Activated T-cell treated with anti-CD3 and anti-CD28 coated beads for 48 hours (primary cell): ENCODE measurements around the gene RYR1.
"Not testable (repeated sequence)": the region's sequence is repeated elsewhere in the genome, so short reads cannot be mapped to it uniquely, and the experiment has no call there.

Experiments used
- DNase-seq: peaks from one replicate; pipeline ENCODE4 v3.0.0-alpha.2; 2020; ENCODE audit warnings: low read depth

Gene RYR1

DNA sequence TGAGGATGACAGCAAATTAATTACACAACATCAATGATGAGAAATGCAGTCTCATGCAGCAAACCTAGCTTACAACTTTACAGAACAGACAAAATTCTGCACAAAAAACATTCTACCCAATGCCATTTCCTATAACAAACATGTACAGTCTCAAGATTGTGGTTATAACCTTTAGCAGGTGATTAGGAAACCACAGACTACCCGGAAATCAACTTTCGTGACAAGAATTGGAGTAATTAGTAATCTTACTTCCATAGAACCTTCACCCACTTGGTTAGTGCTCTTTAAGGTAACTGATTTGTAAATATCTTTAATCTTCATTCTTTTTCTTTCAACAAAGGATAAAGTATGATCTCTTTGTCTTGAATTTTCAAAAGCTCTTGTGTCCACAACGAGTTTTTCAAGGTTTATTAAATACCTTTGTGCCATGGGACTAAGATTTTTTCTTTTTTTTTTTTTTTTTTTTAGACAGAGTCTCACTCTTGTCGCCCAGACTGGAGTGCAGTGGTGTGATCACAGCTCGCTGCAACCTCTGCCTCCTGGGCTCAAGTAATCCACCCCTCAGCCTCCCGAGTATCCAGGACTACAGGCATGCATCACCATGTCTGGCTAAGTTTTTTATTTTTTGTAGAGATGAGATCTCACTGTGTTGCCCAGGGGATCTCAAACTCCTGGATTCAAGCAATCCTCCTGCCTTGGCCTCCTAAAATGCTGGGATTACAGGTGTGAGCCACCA lies 105.5 kb downstream of the RYR1 start:
- DNase-seq: no peak

- no peak for DNase-seq
Measured at GRCh38 chr19:38539751-38540150, 106.3 kb downstream of the RYR1 start.

DNA sequence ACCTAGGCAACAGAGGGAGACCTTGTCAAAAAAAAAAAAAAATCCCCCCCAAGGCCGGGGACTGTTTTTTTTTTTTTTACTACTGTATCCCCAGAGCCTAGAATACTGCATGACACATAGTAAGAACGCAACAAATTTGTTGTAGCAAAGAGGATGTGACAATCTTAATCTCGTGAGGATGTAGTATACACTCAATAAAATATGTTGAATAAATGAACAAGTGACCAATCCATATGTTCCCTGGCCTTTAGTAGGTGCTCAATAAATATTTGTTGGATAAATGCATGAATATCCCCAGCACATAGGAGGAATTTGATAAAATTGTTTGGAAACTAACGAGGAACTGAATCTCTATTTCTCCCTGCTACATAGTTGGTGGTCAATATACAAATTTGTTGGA lies 108.5 kb downstream of the RYR1 start:
- no peak for DNase-seq

DNA sequence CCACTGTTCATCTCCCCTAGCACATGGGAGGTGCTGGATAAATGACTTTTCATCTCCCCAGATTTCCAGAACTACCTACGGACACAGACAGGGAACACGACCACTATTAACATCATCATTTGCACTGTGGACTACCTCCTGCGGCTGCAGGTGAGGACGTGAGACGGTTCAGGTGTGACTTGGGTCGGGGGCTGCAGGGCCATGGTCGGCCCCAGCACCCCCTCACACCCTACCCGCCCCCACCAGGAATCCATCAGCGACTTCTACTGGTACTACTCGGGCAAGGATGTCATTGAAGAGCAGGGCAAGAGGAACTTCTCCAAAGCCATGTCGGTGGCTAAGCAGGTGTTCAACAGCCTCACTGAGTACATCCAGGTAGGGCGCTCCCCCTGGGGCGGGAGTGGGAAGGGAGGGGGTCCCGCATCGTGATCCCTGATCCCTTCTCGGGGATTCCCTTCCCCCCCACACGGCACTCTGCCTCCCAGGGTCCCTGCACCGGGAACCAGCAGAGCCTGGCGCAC lies 109.9 kb downstream of the RYR1 start:
- DNase-seq: no peak

DNA sequence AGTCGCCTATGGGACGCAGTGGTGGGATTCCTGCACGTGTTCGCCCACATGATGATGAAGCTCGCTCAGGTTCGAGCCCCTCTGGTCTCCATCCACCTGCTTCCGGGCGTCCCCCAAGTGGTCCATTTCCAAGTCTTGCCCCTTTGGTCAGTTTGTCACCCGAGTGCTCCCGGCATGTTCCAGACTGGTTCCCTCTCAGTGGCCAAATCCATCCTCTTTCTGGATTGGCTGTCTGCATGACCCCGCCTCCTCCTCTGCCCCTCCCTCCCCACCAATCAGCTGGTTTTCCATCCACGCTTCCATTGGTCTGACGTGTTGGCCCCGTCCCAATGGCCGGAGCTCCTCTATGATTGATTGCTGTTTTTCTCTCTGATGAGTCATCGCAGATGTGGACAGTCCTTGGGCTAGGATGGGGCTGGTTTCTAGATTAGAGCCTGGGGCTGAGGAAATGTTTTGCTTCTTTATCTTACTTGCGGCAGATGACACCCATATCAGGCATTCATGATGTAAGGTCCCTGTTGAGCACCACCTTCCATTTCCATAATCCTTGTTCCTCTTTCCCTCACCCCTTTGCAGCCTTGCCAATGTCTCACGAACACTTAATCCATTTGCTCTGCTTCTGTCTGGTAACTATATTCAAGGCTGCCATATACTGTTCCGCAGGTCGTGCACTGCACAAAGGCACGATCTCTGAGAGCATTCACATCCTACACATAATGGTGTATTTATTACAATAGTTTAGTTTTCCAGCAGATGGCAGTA lies 110.5 kb downstream of the RYR1 start:
- DNase-seq: no peak

DNA sequence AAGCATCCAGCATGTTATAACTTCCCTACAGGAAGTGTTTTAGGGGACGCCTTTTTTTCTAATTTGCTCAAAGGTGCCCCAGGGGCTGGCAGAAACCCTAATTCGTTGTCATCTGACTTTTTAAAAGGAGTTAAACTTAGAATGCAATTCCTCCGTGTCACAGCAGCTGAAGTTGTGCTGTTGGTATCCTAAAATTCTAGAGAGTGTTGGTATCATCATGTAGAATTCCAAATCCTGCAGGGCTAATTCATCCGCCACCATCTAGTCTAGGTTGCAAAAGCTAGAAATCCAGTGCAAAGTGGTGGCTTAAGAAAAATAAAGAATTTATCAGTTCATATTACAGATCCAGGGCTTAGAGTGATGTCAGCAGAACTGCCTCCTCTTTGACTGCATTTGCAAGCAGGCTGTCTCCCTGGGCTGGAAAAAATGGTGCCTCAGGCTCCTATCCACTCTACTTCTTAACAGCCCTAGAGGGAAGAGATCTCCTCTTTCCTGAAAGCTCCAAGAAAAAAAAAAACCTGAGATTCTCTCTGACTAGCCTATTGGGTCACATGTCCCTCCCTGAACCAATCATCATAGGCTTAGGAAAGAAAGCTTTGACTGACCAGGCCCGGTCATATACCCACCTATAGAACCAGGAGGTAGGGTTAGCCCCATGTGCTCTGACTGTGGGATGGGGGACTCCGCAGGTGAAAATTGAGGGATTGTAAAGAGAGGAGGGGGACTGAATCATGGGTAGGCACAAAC lies 111.3 kb downstream of the RYR1 start:
- DNase-seq: no peak

DNA sequence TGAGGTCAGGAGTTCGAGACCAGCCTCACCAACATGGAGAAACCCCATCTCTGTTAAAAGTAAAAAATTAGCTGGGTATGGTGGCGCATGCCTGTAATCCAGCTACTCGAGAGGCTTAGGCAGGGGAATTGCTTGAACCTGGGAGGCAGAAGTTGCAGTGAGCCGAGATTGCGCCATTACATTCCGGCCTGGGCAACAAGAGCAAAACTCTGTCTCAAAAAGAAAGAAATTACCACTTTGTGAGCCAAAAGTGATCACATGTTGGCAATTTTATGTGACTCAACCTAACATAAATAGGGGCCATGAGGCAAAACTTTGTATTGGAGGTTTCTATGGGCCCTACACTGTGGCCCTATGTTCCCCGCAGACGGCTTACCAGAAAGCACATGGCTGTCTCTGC lies 112.1 kb downstream of the RYR1 start:
- DNase-seq: no peak

DNA sequence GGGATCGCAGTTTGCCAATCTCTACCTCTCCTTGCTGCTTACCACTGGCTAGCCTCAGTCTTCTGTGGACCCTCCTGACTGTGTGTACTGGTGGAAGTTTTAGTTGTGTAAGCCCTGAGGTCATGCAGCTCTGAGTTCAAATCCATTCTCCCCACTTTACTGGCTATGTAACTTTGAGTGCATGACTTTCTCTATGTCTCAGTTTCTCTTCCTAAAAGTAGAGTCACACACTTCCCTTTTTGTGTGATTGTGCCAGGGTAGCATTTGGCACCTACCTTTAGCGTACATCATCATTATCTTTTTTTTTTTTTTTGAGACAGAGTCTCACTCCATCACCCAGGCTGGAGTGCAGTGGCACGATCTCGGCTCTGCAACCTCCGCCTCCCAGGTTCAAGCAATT lies 113.9 kb downstream of the RYR1 start:
- no peak for DNase-seq

DNA sequence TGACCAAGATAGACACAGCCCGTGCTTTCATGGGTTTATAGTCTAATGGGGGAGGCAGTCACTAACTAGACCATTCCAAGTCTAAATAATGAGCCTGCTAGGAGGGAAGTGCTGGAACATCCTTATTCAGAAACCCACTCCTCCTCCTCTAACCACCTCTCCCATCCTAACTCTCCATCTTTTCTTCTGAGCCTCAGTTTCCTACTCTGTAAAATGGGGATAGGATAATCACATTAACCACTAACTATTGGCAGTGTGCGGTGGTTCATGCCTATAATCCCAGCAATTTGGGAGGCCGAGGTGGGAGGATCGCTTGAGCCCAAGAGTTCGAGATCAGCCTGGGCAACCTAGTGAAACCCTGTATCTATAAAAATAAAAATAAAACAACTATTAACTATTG lies 115.6 kb downstream of the RYR1 start:
- DNase-seq: no peak

- no peak for DNase-seq
Measured at GRCh38 chr19:38549942-38550341, 116.5 kb downstream of the RYR1 start.

GRCh38 chr19:38550376-38550775 lies 116.9 kb downstream of the RYR1 start:
- no peak for DNase-seq

DNA sequence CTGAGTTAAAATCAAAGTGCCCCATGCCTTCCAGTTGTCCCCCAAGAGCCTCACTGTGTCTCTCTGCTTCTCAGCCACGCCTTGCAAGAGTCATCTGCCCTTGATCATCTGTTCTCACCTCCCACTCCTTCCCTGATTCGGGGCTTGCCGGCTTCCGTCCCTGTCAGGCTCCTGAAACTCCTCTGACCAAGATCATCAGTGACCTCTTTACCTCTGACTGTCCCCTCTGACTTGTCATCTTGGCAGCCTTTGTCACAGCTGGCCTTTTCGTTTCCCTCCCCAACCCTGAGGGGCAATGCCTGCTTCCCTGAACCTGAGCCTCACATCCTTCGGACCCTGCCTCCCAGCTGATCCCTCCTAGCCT lies 117.9 kb downstream of the RYR1 start:
- peak; percentile 63 for DNase-seq

DNA sequence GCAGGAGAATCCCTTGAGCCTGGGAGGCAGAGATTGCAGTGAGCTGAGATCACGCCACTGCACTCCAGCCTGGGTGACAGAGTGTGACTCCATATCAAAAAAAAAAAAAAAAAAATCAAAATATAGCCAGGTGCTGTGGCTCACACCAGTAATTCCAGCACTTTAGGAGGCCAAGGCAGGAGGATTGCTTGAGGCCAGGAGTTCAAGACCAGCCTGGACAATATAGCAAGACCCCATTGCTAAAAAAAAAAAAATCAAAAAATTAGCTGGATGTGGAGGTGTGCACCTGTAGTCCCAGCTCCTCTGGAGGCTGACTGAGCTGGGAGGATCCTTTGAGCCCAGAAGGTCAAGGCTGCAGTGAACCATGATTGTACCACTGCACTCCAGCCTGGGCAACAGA lies 119.7 kb downstream of the RYR1 start:
- not testable (repeated sequence) for DNase-seq

- DNase-seq: no peak
Measured at GRCh38 chr19:38554676-38555141, 121.2 kb downstream of the RYR1 start.

DNA sequence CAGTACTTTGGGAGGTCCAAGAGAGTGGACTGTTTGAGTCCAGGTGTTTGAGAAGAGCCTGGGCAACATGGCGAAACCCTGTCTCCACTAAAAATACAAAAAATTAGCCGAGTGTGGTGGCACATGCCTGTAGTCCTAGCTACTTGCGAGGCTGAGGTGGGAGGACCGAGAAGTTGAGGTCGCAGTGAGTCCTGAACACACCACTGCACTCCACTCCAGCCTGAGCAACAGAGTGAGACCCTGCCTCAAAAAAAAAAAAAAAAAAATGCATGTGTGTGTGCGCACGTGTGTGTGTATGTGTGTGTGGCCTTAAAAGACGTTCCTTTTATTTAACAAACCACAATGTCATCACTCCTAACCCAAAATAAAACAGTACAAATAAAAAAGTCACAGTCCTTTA lies 121.7 kb downstream of the RYR1 start:
- DNase-seq: no peak

GRCh38 chr19:38556521-38557174 lies 123.2 kb downstream of the RYR1 start:
- DNase-seq: no peak

DNA sequence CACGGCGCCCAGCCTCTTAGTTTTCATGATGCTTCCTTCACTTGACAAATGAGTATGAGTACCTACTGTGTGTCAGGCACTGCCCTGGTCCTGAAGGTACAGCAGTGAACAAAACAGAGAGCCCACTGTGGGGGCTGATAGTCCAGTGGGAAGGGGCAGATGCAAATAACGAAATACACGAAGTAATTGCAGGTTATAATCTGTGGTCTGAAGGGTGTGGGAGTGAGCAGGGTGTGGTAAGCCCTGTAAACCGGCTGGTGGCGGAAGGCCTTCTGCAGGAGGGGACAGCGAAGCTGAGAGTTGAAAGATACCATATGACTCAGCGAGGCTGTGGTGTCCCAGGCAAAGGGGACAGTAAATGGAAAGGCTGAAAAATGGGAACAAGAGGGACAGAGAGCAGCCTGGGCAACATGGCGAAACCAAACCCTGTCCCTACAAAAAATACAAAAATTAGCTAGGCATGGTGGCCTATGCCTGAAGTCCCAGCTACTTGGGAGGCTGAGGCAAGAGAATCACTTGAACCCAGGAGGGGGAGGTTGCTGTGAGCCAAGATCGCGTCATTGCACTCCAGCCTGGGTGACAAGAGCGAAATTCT lies 123.8 kb downstream of the RYR1 start:
- DNase-seq: no peak

DNA sequence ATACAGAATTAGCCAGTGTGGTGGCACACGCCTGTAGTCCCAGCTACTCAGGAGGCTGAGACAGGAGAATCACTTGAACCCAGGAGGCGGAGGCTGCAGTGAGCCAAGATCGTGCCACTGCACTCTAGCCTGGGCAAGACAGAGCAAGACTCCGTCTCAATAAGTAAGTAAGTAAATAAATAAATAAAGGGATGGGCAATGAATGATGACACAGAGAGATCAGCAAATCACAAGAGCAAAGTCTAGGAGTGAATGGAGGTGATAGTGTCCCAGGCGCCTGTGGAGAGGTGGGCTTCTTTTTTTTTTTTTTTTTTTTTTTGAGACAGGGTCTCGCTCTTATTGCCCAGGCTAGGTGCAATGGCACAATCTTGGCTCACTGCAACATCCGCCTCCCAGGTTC lies 125.4 kb downstream of the RYR1 start:
- DNase-seq: not testable (repeated sequence)

GRCh38 chr19:38559428-38560401 lies 126.2 kb downstream of the RYR1 start:
- DNase-seq: no peak

DNA sequence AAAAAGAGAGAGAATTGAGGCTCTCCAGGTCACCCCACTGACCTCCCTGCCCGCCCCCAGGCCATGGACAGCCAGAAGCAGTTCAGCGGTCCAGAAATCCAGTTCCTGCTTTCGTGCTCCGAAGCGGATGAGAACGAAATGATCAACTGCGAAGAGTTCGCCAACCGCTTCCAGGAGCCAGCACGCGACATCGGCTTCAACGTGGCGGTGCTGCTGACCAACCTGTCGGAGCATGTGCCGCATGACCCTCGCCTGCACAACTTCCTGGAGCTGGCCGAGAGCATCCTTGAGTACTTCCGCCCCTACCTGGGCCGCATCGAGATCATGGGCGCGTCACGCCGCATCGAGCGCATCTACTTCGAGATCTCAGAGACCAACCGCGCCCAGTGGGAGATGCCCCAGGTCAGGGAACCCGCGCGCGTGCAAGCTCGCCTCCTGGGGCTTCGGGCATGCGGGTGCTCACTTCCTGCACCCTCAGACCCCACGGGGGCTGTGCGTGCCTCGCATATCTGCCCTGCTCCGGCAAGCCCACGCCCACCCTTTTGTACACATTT lies 127.6 kb downstream of the RYR1 start:
- DNase-seq: no peak
